Large intestine (tissue), 3 donors: ENCODE data around the gene TMEM74B. TPM values are rescaled to one million over a fixed set of nuclear protein-coding genes. Genes with fewer than 3 reads are reported as not detected.

Experiments used
- DNase-seq, 2 donors: peaks; one replicate each; pipeline versions ENCODE4 v3.0.0 to v3.0.0-alpha.2; 2013
- H3K27ac ChIP-seq: one replicate; pipeline ENCODE4 v1.5.1; 2013; ENCODE audit warnings: low read length
- H3K27me3 ChIP-seq: 2 replicates; pipeline ENCODE4 v1.6.1; 2013; ENCODE audit warnings: low read length; ENCODE audit not compliant: control insufficient read depth, insufficient read depth
- H3K36me3 ChIP-seq: 2 replicates; pipeline ENCODE4 v1.6.1; 2013; ENCODE audit warnings: low read length; ENCODE audit not compliant: control insufficient read depth, insufficient read depth
- H3K4me1 ChIP-seq: one replicate; pipeline ENCODE4 v1.6.1; 2013; ENCODE audit warnings: low read length; ENCODE audit not compliant: control insufficient read depth, insufficient read depth
- H3K4me3 ChIP-seq: one replicate; pipeline ENCODE4 v1.5.1; 2013; ENCODE audit warnings: low read length
- H3K9me3 ChIP-seq: one replicate; pipeline ENCODE4 v1.6.1; 2013; ENCODE audit warnings: mild to moderate bottlenecking, low read depth, low read length, moderate library complexity; ENCODE audit not compliant: control insufficient read depth
- WGBS: methylation state at CpG from one replicate; pipeline ENCODE4 v1.1.5; 2013; ENCODE audit warnings: low lambda C conversion rate; ENCODE audit not compliant: insufficient coverage; 5-methylcytosine and 5-hydroxymethylcytosine counted together
- polyA plus RNA-seq: library from polyadenylated mRNA; unstranded; fragments of 120-200 nt; gene quantifications from one replicate; pipeline ENCODE4 v1.2.1, GENCODE V29; 2013

Gene TMEM74B
- polyA plus RNA-seq, 1 donor, result 58.5 TPM

DNA sequence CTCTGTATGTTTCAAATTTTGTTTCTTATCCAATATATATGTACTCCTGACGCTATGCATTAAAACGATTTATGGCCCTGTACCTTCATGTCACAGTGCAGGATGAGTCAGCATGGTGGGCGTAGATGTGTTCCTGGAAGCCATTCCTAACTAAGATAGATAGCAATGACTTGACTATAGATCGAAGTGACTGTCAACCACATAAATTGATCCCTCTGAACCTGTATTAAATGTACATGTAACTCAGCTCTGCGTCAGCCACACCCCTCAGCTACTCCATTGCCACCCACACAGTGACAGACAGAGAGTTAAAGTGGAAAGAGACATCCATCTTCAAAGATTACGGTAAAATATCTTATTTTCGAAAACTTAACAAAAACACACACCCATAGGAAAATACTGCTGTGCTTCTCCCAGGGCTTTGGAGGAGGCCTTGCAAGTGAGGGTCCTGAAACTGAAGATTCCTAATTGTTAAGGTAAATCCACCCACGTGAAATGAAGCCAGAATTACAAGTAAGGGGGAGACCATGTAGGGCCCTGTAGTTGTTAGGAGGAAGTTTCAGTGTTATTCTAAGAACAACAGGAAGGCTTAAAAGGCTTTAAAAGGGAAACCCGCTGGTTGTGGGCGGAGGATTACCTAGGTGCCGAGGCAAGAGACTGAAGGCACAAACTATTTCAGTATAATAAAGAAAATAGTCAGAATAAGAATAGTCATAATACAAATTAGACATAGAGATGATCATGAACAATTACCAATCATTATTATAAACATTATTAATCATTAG is 30.8 kb upstream of the TMEM74B start:
- no peak for DNase-seq
- Histone ChIP-seq H3K27ac (no peak overlapping the region), H3K36me3 (no peaks in the 10 kb centered on the region), H3K27me3 (no peaks in the 10 kb centered on the region), H3K4me1 (no peaks in the 10 kb centered on the region), H3K9me3 (no peaks in the 10 kb centered on the region), H3K4me3 (no peak overlapping the region)
- WGBS, result no CpG with 5 or more reads among the region's 11 CpGs

DNA sequence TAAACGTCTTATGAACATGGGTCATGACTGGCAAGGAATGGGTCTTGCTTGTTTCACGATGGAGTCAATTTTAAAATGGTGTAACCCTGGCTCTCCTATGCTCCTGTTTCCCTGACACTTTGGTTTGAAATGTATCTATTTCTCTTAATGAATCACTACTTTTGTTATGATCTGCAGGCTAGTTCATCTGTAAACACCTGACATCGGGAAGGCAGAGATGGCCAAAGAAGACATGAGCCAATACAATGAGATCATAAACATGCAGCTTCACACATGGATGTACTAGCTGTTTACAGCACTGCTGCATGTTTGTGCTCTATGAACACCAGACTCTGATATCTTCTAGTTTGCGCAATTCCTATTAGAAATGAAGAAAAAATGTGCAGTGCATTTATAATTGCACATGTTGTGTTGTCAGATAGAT is 30.1 kb upstream of the TMEM74B start:
- Histone ChIP-seq H3K9me3 (no peaks in the 10 kb centered on the region), H3K27ac (no peak overlapping the region), H3K4me1 (no peaks in the 10 kb centered on the region), H3K36me3 (no peaks in the 10 kb centered on the region), H3K4me3 (no peak overlapping the region), H3K27me3 (no peaks in the 10 kb centered on the region)
- 100% methylated on average over 1 of the region's 4 CpGs for WGBS
- DNase-seq, result no peak

DNA sequence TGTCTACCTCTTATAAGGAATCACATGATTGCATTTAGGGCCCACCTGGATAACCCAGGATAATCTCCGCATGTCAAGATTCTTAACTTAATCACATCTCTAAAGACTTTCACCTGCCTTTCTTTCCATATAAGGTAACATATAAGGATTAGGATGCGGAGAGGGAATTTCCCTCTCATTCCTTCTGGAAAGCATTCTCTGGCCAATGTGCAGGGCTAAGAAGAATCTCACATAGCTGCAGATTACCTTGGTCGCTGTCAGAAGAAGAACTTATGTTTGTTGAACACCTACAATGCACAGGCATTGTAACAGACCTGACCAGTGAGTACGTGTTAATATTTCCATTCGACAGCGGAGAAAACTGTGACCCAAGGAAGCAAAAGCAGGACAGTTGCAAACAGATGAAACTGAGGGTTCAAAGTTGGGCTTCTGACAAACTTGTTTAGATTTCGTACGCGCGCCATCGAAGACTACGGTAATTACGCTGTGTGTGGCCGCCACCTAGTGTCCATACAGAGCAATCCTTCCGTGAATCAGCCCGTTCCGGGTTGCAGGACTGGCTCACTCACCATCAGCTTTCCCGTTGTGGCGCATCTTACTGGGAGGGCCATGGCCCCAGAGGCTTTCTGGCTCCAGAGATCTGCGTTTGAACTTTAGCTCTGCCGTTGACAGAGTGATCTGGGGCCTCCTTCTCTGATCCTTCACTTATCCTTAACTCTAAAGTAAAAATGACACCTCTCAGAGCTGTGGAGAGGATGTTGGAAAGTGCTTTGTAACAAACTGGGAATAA is 28.0 kb upstream of the TMEM74B start:
- Histone ChIP-seq H3K9me3 (no peaks in the 10 kb centered on the region), H3K4me1 (no peaks in the 10 kb centered on the region), H3K36me3 (no peaks in the 10 kb centered on the region), H3K27me3 (no peaks in the 10 kb centered on the region), H3K27ac (no peak overlapping the region), H3K4me3 (no peak overlapping the region)
- DNase-seq, result peak; percentile 50 to 66
- WGBS, result 0% methylated on average over 1 of the region's 21 CpGs

GRCh38 chr20:1212023-1212422 is 27.2 kb upstream of the TMEM74B start:
- no peaks in the 10 kb centered on the region for H3K27me3 ChIP-seq
- no peak overlapping the region for H3K27ac ChIP-seq
- no peak overlapping the region for H3K4me3 ChIP-seq
- H3K4me1 ChIP-seq, result no peaks in the 10 kb centered on the region
- no peaks in the 10 kb centered on the region for H3K9me3 ChIP-seq
- no peak for DNase-seq
- no peaks in the 10 kb centered on the region for H3K36me3 ChIP-seq

- Histone ChIP-seq H3K27ac (no peak overlapping the region), H3K9me3 (no peaks in the 10 kb centered on the region), H3K27me3 (no peaks in the 10 kb centered on the region), H3K36me3 (no peaks in the 10 kb centered on the region), H3K4me1 (no peaks in the 10 kb centered on the region), H3K4me3 (no peak overlapping the region)
- WGBS, result 100% methylated on average over 1 of the region's 1 CpG
- no peak for DNase-seq
Observed at GRCh38 chr20:1210501-1210900, 25.7 kb upstream of the TMEM74B start.

GRCh38 chr20:1209447-1210387 is 24.9 kb upstream of the TMEM74B start:
- Histone ChIP-seq H3K9me3 (no peaks in the 10 kb centered on the region), H3K27ac (no peak overlapping the region), H3K27me3 (no peaks in the 10 kb centered on the region), H3K4me1 (no peaks in the 10 kb centered on the region), H3K4me3 (no peak overlapping the region), H3K36me3 (no peaks in the 10 kb centered on the region)
- no peak for DNase-seq
- WGBS, result no CpG with 5 or more reads among the region's 5 CpGs

DNA sequence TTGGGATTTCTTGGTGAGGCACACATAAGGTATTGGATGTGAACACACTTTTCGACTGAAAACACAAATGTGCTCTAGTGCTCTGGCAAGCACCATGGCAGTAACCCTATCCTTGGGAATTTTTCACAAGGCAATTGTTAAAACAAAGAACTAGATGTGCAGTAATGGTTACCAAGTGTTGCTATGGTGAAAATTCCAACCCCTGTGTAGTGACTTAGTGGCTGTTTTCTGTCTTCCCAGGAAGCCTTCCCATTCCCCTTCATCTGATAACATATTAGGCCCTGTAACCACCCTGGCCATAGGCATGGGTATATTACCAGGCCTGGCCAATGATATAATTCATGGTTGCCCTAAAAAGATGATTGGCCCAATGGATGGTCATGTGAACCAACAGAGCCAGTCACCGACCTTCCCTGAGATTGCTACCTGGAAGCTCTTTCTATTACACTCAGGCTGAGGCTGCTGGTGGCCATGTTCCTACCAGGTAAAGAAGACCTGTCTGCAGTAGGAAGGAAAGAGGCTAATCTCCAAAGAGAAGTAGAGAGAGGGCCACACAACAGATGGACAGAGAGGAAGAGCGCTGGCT is 22.6 kb upstream of the TMEM74B start:
- no peaks in the 10 kb centered on the region for H3K27me3 ChIP-seq
- no peak overlapping the region for H3K27ac ChIP-seq
- no peak for DNase-seq
- peaks cover 4% of the 10 kb centered on the region for H3K4me1 ChIP-seq
- H3K9me3 ChIP-seq, result no peaks in the 10 kb centered on the region
- WGBS, result no CpG with 5 or more reads among the region's 3 CpGs
- no peak overlapping the region for H3K4me3 ChIP-seq
- no peaks in the 10 kb centered on the region for H3K36me3 ChIP-seq

DNA sequence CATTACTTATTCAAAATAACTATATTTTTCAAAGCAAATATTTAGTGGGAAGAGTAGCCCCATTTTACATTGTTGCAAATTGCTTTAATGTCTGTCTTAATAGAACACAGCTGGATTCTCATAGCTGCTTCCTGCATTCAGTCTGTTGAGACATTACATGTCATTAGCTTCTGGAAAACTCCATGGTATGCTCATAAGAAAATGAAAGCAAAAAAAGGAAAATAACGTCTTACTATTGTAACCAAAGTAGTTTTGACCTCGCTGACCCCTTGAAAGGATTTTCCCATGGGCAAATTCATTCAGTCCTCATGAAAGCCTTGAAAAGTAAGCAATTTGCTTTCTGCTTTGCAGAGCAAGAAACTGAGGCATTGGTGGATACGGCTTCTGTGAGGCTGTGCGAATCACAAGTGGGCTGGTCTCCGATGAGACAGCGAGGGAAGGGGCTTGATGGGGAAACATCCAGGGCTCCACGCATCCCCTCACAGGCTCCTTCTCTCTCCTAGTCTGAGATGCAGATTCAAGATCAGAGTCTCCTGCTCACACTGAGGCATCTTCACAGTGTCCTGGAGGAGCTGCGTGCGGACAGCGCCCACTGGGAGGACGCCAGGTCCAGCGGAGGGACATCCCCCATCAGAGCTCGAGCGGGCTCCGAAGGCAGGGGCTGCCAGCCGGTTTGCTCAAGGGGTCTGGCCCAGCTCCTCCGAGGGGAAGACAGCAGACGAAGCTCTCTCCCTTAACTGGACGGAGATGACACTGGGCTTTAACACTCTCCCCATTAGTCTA is 21.8 kb upstream of the TMEM74B start:
- H3K27me3 ChIP-seq, result no peaks in the 10 kb centered on the region
- WGBS, result 80% methylated on average over 1 of the region's 19 CpGs

GRCh38 chr20:1205802-1206201 is 21.0 kb upstream of the TMEM74B start:
- Histone ChIP-seq H3K27me3 (no peaks in the 10 kb centered on the region), H3K27ac (no peak overlapping the region), H3K4me1 (peaks cover 4% of the 10 kb centered on the region), H3K4me3 (no peak overlapping the region), H3K9me3 (no peaks in the 10 kb centered on the region), H3K36me3 (no peaks in the 10 kb centered on the region)
- no peak for DNase-seq
- 100% methylated on average over 4 of the region's 8 CpGs for WGBS

More for the DNA sequence above, 21.8 kb upstream of the TMEM74B start:
- DNase-seq, result no peak
- no peak overlapping the region for H3K27ac ChIP-seq
- H3K4me1 ChIP-seq, result peaks cover 4% of the 10 kb centered on the region
- no peaks in the 10 kb centered on the region for H3K36me3 ChIP-seq
- no peak overlapping the region for H3K4me3 ChIP-seq
- no peaks in the 10 kb centered on the region for H3K9me3 ChIP-seq
